ENCODE results near the gene ABCG4. TPM values are rescaled to one million over a fixed set of nuclear protein-coding genes. Genes with fewer than 3 reads are reported as not detected.
A peak's percentile ranks its signal among the peaks of the same experiment; 100 is the strongest.

ABCG4 gene
- total and polyA plus RNA-seq, 9 of the 15 experiments (the other 6 are each of a cell fraction or from before 2014, with no cell fraction given) = 0.03 to 0.11 (median 0.07) TPM; not detected in 4

- TF ChIP-seq RREB1 (CRISPR knock-in tag; IDR thresholded peaks at IDR 0.05) = no peak
- TF ChIP-seq HBP1 (CRISPR knock-in tag; IDR thresholded peaks at IDR 0.05) = peak; percentile 72; the same call in 1 of the 2 replicates
Measured at GRCh38 chr11:119206511-119207414, 57.9 kb downstream of the ABCG4 start (continued).
